K562 (cell line): ENCODE data around the gene DGCR2. TPM values are rescaled to one million over a fixed set of nuclear protein-coding genes. Genes with fewer than 3 reads are reported as not detected.

ENCODE experiments used
- ATAC-seq: fragments of 200-7000 bp; cut with Tn5 transposase; 3 replicates; pipeline ENCODE4 v1.9.1; 2020; ENCODE audit warnings: moderate library complexity
- BruUV-seq: library from RNA; stranded (reverse); fragments of 400-500 nt; replicated peaks from 2 replicates; lab custom pipeline; 2021; lab: Mats Ljungman, UMichigan
- CTCF ChIA-PET: fragments of 300-600 bp; formaldehyde crosslinking; extraction: SDS; loops from one replicate; lab custom pipeline; 2021; ENCODE audit warnings: low intra/inter-chr PET ratio; lab: Yijun Ruan, JAX
- POLR2A ChIA-PET: fragments of 300-600, 350-650 bp; sonication (Branson Sonifier 250); formaldehyde crosslinking; extraction: SDS; loops from one replicate; lab custom pipeline; 2021; ENCODE audit warnings: antibody characterized with exemption, inconsistent platforms; lab: Yijun Ruan, JAX
- DNase-seq, 4 experiments: peaks; one replicate each; pipeline versions ENCODE4 v3.0.0 to v3.0.0-alpha.2; 2011 to 2018; ENCODE audit warnings: low spot score in 3 of 4, mixed read lengths in 3 of 4; ENCODE audit errors: extremely low read depth in 1 of 4
- FAIRE-seq: peaks from 2 replicates; lab custom pipeline; 2011; peaks lifted over from hg19 to GRCh38; lab: Jason Lieb, UNC
- H2AFZ ChIP-seq: 2 replicates; pipeline ENCODE4 v1.6.0; 2011; ENCODE audit warnings: low read depth, low read length, control low read depth, inconsistent platforms
- H3K27ac ChIP-seq: fragments of 200-600 bp; 3 replicates; pipeline ENCODE4 v1.8.0; 2011; ENCODE audit warnings: low read depth, mild to moderate bottlenecking, control low read depth, inconsistent platforms, low read length, moderate library complexity, mixed read lengths; ENCODE audit errors: extremely low read depth
- H3K27me3 ChIP-seq, 2 experiments: fragments of 300-600 bp in 1 of 2; 2 replicates in 1 of 2; 3 replicates in 1 of 2; pipeline versions ENCODE4 v1.6.0 to v1.8.0; 2011; ENCODE audit warnings: inconsistent platforms in 2 of 2, low read length in 2 of 2, mild to moderate bottlenecking in 1 of 2, mixed read lengths in 1 of 2, moderate library complexity in 1 of 2; ENCODE audit not compliant: control insufficient read depth in 2 of 2, insufficient read depth in 2 of 2
- H3K36me3 ChIP-seq: fragments of 300-600 bp; 3 replicates; pipeline ENCODE4 v1.8.0; 2011; ENCODE audit warnings: mild to moderate bottlenecking, low read length, inconsistent platforms; ENCODE audit not compliant: control insufficient read depth, insufficient read depth
- H3K4me1 ChIP-seq, 2 experiments: fragments of 200-600 bp in 1 of 2; replicated peaks in 1 of 2; 2 replicates in 1 of 2; 3 replicates in 1 of 2; pipeline versions ENCODE4 v1.5.1 to v1.8.0; 2011; ENCODE audit warnings: inconsistent platforms in 2 of 2, low read length in 2 of 2, mild to moderate bottlenecking in 1 of 2, mixed read lengths in 1 of 2, moderate library complexity in 1 of 2; ENCODE audit not compliant: control insufficient read depth in 2 of 2, insufficient read depth in 2 of 2
- H3K4me2 ChIP-seq: 2 replicates; pipeline ENCODE4 v1.6.1; 2011; ENCODE audit warnings: low read length, control low read depth, inconsistent platforms, mixed read lengths; ENCODE audit not compliant: insufficient read depth
- H3K4me3 ChIP-seq: fragments of 200-600 bp; sonication (generic), shearing (Covaris generic); 2 replicates; pipeline ENCODE4 v1.5.1; 2016; ENCODE audit warnings: control low read depth, inconsistent platforms
- H3K79me2 ChIP-seq: fragments of 200-600 bp; 3 replicates; pipeline ENCODE4 v1.8.0; 2011; ENCODE audit warnings: low read length, inconsistent platforms; ENCODE audit not compliant: control insufficient read depth, insufficient read depth
- H3K9ac ChIP-seq, 2 experiments: 2 replicates each; pipeline versions ENCODE4 v1.6.0 to v1.6.1; 2011; ENCODE audit warnings: low read depth in 2 of 2, low read length in 2 of 2, control low read depth in 1 of 2, inconsistent platforms in 1 of 2, mild to moderate bottlenecking in 1 of 2, mixed read lengths in 1 of 2; ENCODE audit not compliant: insufficient read depth in 1 of 2
- H3K9me1 ChIP-seq: one replicate; pipeline ENCODE4 v1.6.0; 2011; ENCODE audit warnings: inconsistent platforms, mild to moderate bottlenecking, low read length, moderate library complexity; ENCODE audit not compliant: control insufficient read depth, insufficient read depth
- H3K9me3 ChIP-seq: replicated peaks from 2 replicates; pipeline ENCODE4 v1.5.1; 2011; ENCODE audit warnings: low read depth, low read length, inconsistent platforms; ENCODE audit not compliant: control insufficient read depth, insufficient read depth
- H4K20me1 ChIP-seq: replicated peaks from 2 replicates; pipeline ENCODE4 v1.6.1; 2011; ENCODE audit warnings: low read length, inconsistent platforms, mixed read lengths; ENCODE audit not compliant: control insufficient read depth, insufficient read depth
- CHAMP1 ChIP-seq: fragments of 450-650 bp; IDR thresholded peaks from 2 replicates; pipeline ENCODE4 v1.6.1; 2016; ENCODE audit warnings: mild to moderate bottlenecking
- ILF3 ChIP-seq: fragments of 450-650 bp; IDR thresholded peaks from 2 replicates; pipeline ENCODE4 v1.6.1; 2018; ENCODE audit warnings: antibody characterized with exemption, mild to moderate bottlenecking, moderate library complexity, borderline replicate concordance
- IRF2 ChIP-seq: sonication (generic); formaldehyde crosslinking; IDR thresholded peaks from 2 replicates; pipeline ENCODE4 v1.8.1; 2022; ENCODE audit warnings: mild to moderate bottlenecking, missing genetic modification reagents
- LARP7 ChIP-seq: fragments of 450-650 bp; IDR thresholded peaks from 2 replicates; pipeline ENCODE4 v1.6.1; 2016
- MLLT1 ChIP-seq, 2 experiments: fragments of 450-650 bp; IDR thresholded peaks; 2 replicates each; pipeline ENCODE4 v1.6.1; 2016
- POLR2G ChIP-seq: fragments of 200-400 bp; formaldehyde crosslinking; IDR thresholded peaks from 2 replicates; pipeline ENCODE4 v1.6.1; 2017; ENCODE audit warnings: low read depth, mild to moderate bottlenecking, antibody characterized with exemption, low read length, moderate library complexity
- RCOR1 ChIP-seq, 2 experiments: IDR thresholded peaks; 2 replicates each; pipeline ENCODE4 v1.6.1; 2012; ENCODE audit warnings: low read depth in 2 of 2, low read length in 2 of 2, borderline replicate concordance in 1 of 2, improper control_type of control experiment in 1 of 2
- ZNF282 ChIP-seq: sonication (generic); formaldehyde crosslinking; IDR thresholded peaks from 2 replicates; pipeline ENCODE4 v1.8.1; 2023; ENCODE audit warnings: missing genetic modification reagents
- ZNF444 ChIP-seq: fragments of 250-450 bp; sonication (Bioruptor Pico); IDR thresholded peaks from 2 replicates; pipeline ENCODE4 v1.4.0; 2020; ENCODE audit warnings: mild to moderate bottlenecking, moderate library complexity
- WGBS: fragments of 100-300 bp; shearing (Covaris generic); methylation state at CpG from one replicate; pipeline ENCODE4 v1.1.6; 2016; ENCODE audit warnings: low coverage, mixed read lengths; ENCODE audit not compliant: insufficient coverage; ENCODE audit errors: missing lambda C conversion rate; 5-methylcytosine and 5-hydroxymethylcytosine counted together
- in situ Hi-C: fragments of 300-500 bp; cut with MboI; formaldehyde crosslinking; loops from 4 replicates; pipeline ENCODE4 v1.15.0; 2018; ENCODE audit warnings: inconsistent platforms, mixed read lengths
- intact Hi-C: fragments of 100-400 bp; cut with micrococcal nuclease; formaldehyde crosslinking; loops from 2 replicates; pipeline ENCODE4 v1.14.2; 2022
- polyA plus RNA-seq, 8 experiments: library from polyadenylated mRNA; depleted of rRNA in 4 of 8; stranded (reverse) in 5 of 8; unstranded in 3 of 8; fragments of >200 nt; fragmentation: Nextera tagmentation in 2 of 8; fragmentation: Illumina TruSeq in 1 of 8; extraction: Ambion mirVana in 2 of 8; extraction: Trizol in 1 of 8; gene quantifications; 2 replicates each; pipeline versions ENCODE4 v1.2.1 to v1.2.3, GENCODE V29; 2011 to 2014; ENCODE audit warnings: inconsistent platforms in 1 of 8, missing spikeins in 1 of 8
- total RNA-seq, 7 experiments: library from RNA; depleted of rRNA in 6 of 7; stranded (reverse); fragments of >200 nt in 6 of 7; fragmentation: Illumina TruSeq in 2 of 7; extraction: Trizol in 2 of 7; gene quantifications; 2 replicates each; pipeline versions ENCODE4 v1.2.1 to v1.2.3, GENCODE V29; 2011 to 2021; ENCODE audit warnings: low replicate concordance in 1 of 7
- TF ChIP-seq, protein P1 (sequence below): fragments of 250-450 bp; sonication (Bioruptor Pico); IDR thresholded peaks from 2 replicates; pipeline ENCODE4 v1.8.0; 2022; ENCODE audit warnings: moderate library complexity, mild to moderate bottlenecking, inconsistent platforms
- TF ChIP-seq, protein P2 (sequence below), 2 experiments: fragments of 450-650 bp in 1 of 2; IDR thresholded peaks; 2 replicates each; pipeline ENCODE4 v1.6.1; 2011 to 2017; ENCODE audit warnings: low read depth in 2 of 2, antibody characterized with exemption in 1 of 2, borderline replicate concordance in 1 of 2, low read length in 1 of 2, mild to moderate bottlenecking in 1 of 2, mixed read lengths in 1 of 2; ENCODE audit not compliant: control insufficient read depth in 1 of 2

DGCR2 gene
- total and polyA plus RNA-seq, 9 of the 15 experiments (the other 6 are each of a cell fraction or from before 2014, with no cell fraction given): 0.69 to 101 (median 56.4) TPM

DNA sequence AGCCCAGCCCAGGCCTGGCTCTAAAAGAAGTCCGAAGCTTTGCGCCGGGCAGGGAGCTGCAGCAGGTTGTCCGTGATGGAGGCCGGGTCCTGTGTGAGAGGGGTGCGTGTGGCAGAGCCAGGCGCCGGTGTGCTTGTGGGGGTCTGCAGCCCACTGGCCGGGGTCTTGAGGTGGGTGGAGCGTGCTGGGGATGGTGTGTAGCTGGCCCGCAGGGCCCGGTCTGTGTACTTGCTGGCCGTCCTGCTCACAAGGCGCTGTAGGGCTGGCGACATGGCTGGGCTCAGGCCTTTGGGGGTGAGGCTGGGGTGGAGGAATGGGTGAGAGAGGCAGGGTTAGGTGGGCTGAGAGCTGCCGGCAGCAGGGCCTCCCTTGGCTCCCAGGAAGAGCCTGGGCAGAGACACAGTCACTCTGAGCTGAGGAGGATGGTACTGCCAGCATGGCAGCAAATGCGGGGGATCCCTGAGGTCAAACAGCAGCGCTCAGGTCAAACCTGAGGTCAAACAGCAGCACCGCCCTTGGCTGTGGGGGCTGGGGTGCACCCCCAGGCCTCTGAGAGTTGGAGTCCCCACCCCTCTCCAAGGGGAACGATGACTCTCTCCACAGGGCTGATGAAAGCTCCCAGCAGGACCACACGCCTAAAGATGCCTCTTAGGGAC lies 12.1 kb upstream of the DGCR2 start (continued):
- TF ChIP-seq IRF2 (peak; percentile 42; the same call in 1 of the 2 replicates), RCOR1 (IDR thresholded peaks at IDR 0.05; ENCODE audit: borderline replicate concordance in 1 of 2, low read depth in 2 of 2, low read length in 2 of 2) (no peak), ZNF282 (0 out of 2 replicates have a peak, but pooled peaks have one; percentile 77)

DNA sequence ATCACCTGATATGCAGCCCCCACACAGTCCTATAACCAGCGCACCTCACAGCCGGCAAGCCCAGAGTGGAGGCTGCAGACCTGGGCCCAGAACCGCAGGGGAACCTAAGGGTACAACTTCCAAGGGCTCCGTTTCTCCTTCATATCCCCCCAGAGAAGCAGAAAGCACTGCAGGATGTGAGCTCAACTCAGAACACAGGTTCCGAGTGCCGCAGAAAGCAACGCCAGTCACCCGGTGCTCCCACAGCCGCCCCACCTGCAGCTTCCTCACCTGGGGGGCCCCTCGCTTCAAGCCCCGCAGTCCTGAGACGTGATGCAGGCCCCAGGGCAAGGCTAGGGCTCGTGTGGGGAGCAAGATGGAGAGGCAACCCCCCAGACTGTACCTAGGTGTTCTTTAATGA lies 11.3 kb upstream of the DGCR2 start:
- Histone ChIP-seq H3K9me3 (no peaks in the 10 kb centered on the region), H3K9ac (peak overlapping the region in 1 of 2 experiments; percentile 5; a peak in 1 of 4 replicates), H4K20me1 (peaks cover 17% of the 10 kb centered on the region; the same call in 1 of the 2 replicates), H3K9me1 (peaks cover 15% of the 10 kb centered on the region), H2AFZ (no peak overlapping the region), H3K36me3 (peaks cover 70% of the 10 kb centered on the region), H3K4me2 (no peak overlapping the region), H3K4me3 (no peak overlapping the region), H3K4me1 (peaks cover 0 to 41% of the 10 kb centered on the region in 2 experiments; a peak in 1 of 5 replicates), H3K27ac (no peak overlapping the region), H3K79me2 (no peaks in the 10 kb centered on the region), H3K27me3 (no peaks in the 10 kb centered on the region)
- CTCF ChIA-PET: no interaction called here
- in situ Hi-C loops (no loop called here), intact Hi-C loops (loop anchor here (10.0 kb wide), 1 partner anchor 59 kb away; no protein-coding TSS in a partner anchor)
- BruUV-seq: no TSS peak
- WGBS: 91% methylated on average over 13 of the region's 13 CpGs
- FAIRE-seq (no peak), ATAC-seq (no peak), DNase-seq (no peak)
- POLR2A ChIA-PET: interaction anchor here (0.5 to 3.8 kb wide), 14 partner anchors 9 to 1524 kb away, joined by 3 to 31 read pairs (median 4); partner anchors contain the start of genes DGCR2 and ESS2
- TF ChIP-seq POLR2G (no peak), LARP7 (no peak), CHAMP1 (no peak), ILF3 (no peak), MLLT1 (IDR thresholded peaks at IDR 0.05) (no peak), ZNF444 (CRISPR knock-in tag) (no peak)
- TF ChIP-seq, protein P1, sequence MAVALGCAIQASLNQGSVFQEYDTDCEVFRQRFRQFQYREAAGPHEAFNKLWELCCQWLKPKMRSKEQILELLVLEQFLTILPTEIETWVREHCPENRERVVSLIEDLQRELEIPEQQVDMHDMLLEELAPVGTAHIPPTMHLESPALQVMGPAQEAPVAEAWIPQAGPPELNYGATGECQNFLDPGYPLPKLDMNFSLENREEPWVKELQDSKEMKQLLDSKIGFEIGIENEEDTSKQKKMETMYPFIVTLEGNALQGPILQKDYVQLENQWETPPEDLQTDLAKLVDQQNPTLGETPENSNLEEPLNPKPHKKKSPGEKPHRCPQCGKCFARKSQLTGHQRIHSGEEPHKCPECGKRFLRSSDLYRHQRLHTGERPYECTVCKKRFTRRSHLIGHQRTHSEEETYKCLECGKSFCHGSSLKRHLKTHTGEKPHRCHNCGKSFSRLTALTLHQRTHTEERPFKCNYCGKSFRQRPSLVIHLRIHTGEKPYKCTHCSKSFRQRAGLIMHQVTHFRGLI (CRISPR knock-in tag): no peak
- TF ChIP-seq, protein P2, sequence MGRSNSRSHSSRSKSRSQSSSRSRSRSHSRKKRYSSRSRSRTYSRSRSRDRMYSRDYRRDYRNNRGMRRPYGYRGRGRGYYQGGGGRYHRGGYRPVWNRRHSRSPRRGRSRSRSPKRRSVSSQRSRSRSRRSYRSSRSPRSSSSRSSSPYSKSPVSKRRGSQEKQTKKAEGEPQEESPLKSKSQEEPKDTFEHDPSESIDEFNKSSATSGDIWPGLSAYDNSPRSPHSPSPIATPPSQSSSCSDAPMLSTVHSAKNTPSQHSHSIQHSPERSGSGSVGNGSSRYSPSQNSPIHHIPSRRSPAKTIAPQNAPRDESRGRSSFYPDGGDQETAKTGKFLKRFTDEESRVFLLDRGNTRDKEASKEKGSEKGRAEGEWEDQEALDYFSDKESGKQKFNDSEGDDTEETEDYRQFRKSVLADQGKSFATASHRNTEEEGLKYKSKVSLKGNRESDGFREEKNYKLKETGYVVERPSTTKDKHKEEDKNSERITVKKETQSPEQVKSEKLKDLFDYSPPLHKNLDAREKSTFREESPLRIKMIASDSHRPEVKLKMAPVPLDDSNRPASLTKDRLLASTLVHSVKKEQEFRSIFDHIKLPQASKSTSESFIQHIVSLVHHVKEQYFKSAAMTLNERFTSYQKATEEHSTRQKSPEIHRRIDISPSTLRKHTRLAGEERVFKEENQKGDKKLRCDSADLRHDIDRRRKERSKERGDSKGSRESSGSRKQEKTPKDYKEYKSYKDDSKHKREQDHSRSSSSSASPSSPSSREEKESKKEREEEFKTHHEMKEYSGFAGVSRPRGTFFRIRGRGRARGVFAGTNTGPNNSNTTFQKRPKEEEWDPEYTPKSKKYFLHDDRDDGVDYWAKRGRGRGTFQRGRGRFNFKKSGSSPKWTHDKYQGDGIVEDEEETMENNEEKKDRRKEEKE (IDR thresholded peaks at IDR 0.05; ENCODE audit: borderline replicate concordance in 1 of 2, control insufficient read depth in 1 of 2, low read depth in 2 of 2, low read length in 1 of 2): no peak
